K562 (cell line): ENCODE data around the gene PSMD2.

Source experiments
- SMAD3 ChIP-seq: fragments of 450-650 bp; formaldehyde crosslinking; conservative IDR thresholded peaks from 2 replicates; pipeline ENCODE4 v1.4.0; 2020; ENCODE audit warnings: mild to moderate bottlenecking
- ZNF444 ChIP-seq: fragments of 250-450 bp; sonication (Bioruptor Pico); IDR thresholded peaks from 2 replicates; pipeline ENCODE4 v1.4.0; 2020; ENCODE audit warnings: mild to moderate bottlenecking, moderate library complexity
- ZSCAN29 ChIP-seq: fragments of 450-650 bp; IDR thresholded peaks from 2 replicates; pipeline ENCODE4 v1.6.1; 2017

DNA sequence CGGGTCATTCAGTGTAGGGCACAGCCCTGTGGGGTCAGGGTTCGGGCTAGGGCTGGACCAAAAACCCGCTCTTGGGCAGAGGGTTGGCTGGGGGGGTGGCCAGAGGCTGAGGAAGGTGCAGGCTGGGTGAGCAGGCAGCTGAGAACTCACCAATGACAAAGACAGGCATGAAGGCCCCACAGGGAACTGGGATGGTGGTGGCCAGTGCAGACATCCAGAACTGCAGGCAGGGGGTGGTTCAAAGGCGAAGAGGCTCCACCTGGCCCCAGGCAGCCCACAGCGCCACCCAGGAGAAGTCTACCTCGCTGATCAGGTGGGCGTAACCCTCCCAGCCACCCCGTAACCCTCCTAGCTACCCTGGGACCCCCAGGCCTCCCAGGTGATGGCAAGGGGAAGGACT lies 55.7 kb downstream of the PSMD2 start:
- TF ChIP-seq ZSCAN29: no peak
- no peak for TF ChIP-seq ZNF444 (CRISPR knock-in tag)
- TF ChIP-seq SMAD3: no peak
